HTR-8/SVneo (cell line): Measurements from ENCODE around the gene PRR18.

Experiments
- DNase-seq: peaks from one replicate; pipeline ENCODE4 v3.0.0; 2011; ENCODE audit warnings: low spot score, mixed read lengths; ENCODE audit not compliant: insufficient read length
- FAIRE-seq: peaks from 2 replicates; lab custom pipeline; 2011; peaks lifted over from hg19 to GRCh38; lab: Jason Lieb, UNC

PRR18 gene

GRCh38 chr6:166308769-166309589, 787 bp upstream of the PRR18 start:
- DNase-seq (no peak), FAIRE-seq (no peak)

GRCh38 chr6:166307082-166308032, 835 bp downstream of the PRR18 start:
- FAIRE-seq (no peak), DNase-seq (no peak)

DNA sequence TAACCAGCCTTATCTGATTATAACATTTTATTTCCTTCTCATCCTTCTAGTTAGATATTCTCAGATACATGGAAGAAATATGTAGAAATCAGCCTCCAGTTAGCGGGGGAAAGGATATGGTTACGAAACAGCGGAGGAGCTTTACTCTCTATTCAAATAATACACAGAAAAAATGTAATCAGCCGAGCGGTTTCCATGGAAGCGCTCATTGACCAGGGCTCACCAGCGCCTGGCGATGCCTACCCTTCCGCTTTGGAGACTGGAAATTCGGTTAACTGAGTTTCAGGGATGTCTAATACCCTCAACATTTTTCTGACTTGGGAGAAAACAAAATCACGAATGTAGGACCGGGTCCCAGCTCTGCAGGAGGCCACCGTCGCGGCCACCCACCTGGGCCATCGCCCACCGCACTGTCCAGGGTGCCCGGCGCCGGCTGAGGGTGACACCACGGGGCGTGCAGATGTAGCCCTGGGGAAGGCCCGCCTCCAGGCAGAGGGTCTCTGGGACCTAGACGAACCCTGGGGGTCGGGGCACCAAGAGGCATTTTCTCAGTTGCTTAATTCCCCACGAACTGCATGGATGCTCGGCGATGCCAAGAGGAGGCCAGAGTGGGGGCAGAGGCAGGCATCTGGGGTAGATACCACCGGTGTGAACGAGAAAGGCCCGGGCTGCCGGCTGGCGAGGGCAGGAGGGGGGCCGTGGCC, 1.7 kb downstream of the PRR18 start:
- FAIRE-seq (no peak), DNase-seq (no peak)

- DNase-seq (no peak), FAIRE-seq (no peak)
Measured at GRCh38 chr6:166305562-166306117, 2.6 kb downstream of the PRR18 start.

GRCh38 chr6:166304106-166304505, 4.1 kb downstream of the PRR18 start:
- FAIRE-seq, result no peak
- no peak for DNase-seq

GRCh38 chr6:166301611-166302529, 6.3 kb downstream of the PRR18 start:
- no peak for DNase-seq
- FAIRE-seq, result no peak

GRCh38 chr6:166300357-166300987, 7.7 kb downstream of the PRR18 start:
- FAIRE-seq (no peak), DNase-seq (no peak)

GRCh38 chr6:166297606-166298005, 10.6 kb downstream of the PRR18 start:
- DNase-seq (no peak), FAIRE-seq (no peak)

GRCh38 chr6:166296035-166296883, 11.9 kb downstream of the PRR18 start:
- no peak for FAIRE-seq
- DNase-seq, result no peak

GRCh38 chr6:166293731-166294584, 14.2 kb downstream of the PRR18 start:
- DNase-seq (no peak), FAIRE-seq (no peak)

- DNase-seq (no peak), FAIRE-seq (no peak)
Measured at GRCh38 chr6:166289207-166290060, 18.8 kb downstream of the PRR18 start.

GRCh38 chr6:166286839-166287271, 21.3 kb downstream of the PRR18 start:
- FAIRE-seq (no peak), DNase-seq (no peak)

DNA sequence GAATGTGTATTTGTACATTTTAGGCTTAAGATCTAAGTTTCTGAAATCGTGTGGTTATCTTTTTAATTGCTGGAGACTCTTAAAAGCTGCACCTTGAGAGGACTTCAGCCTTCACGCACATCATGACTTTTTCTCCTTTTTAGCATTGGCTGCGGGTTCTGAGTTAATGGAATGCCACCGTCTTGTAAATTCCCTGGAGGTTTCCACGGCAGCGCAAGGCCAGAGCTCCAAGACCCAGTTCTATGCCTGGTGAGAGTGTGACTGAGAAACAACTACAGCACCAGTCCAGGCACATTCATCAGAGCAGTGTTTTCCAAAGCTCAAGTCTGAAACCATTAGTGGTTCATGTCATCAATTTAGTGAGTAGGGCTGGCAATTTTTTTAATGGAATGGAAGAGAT, 23.0 kb downstream of the PRR18 start:
- DNase-seq, result no peak
- no peak for FAIRE-seq

- DNase-seq (no peak), FAIRE-seq (no peak)
Measured at GRCh38 chr6:166284640-166285039, 23.6 kb downstream of the PRR18 start.

DNA sequence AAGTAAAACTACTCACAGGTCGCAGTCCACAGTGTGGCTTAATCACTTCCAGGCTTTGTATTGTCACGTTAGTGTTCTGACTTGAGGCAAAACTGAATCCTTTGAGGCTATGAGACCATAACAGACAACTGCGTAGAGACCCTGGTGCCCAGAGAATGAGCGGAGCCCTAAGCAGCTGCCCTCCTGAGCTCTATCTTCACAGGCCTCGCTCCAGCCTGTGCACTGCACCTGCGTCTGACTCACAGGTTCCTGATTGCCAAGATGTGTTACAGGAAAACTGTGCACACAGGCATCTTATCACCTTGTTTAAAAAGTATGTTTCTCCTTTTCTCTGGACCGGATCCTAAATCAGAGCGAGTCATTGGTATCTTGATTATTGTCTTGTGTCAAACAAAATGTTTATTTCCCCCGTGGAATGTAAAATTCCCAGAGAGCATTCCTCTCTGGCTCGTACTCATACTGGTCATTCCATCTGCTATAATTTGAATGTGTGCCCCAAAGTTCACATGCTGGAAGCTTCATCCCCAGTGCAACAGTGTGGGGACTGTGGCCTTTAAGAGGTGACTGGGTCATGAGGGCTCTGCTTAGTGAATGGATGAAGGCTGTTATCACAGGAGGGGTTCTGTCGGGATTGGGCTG, 25.7 kb downstream of the PRR18 start:
- FAIRE-seq, result no peak

GRCh38 chr6:166281104-166281503, 27.1 kb downstream of the PRR18 start:
- FAIRE-seq, result no peak
- DNase-seq, result no peak

More for the DNA sequence above, 25.7 kb downstream of the PRR18 start:
- no peak for DNase-seq
